Measurements from ENCODE around the gene TMEM117.

TMEM117 gene

GRCh38 chr12:44307506-44308168 is 471.8 kb downstream of the TMEM117 start:
- Histone ChIP-seq H3K9ac (ENCODE audit: low read length) (no peak overlapping the region), H3K4me2 (ENCODE audit: low read length) (peak overlapping the region; percentile 32; the same call in 1 of the 2 replicates), H3K27me3 (ENCODE audit: low read depth, low read length) (no peaks in the 10 kb centered on the region), H2AFZ (ENCODE audit: low read depth, low read length) (no peak overlapping the region), H3K9me3 (ENCODE audit: insufficient read depth, low read length) (no peaks in the 10 kb centered on the region), H4K20me1 (ENCODE audit: insufficient read depth, low read length) (no peaks in the 10 kb centered on the region), H3K4me3 (ENCODE audit: low read length) (0 out of 2 replicates have a peak overlapping the region, but pooled peaks have one; percentile 12), H3K36me3 (replicated peaks; ENCODE audit: low read depth, low read length) (peaks cover 2% of the 10 kb centered on the region), H3K4me1 (ENCODE audit: low read length) (peaks cover 7% of the 10 kb centered on the region), H3K27ac (ENCODE audit: low read length) (no peak overlapping the region), H3K79me2 (ENCODE audit: low read length) (no peaks in the 10 kb centered on the region)
- no peak for TF ChIP-seq EZH2phosphoT487 (IDR thresholded peaks at IDR 0.05; ENCODE audit: low read depth)
- no peak for TF ChIP-seq CTCF (IDR thresholded peaks at IDR 0.05; ENCODE audit: low read depth, low read length)

- Histone ChIP-seq H3K4me2 (ENCODE audit: low read length) (no peak overlapping the region), H4K20me1 (ENCODE audit: insufficient read depth, low read length) (no peaks in the 10 kb centered on the region), H3K79me2 (ENCODE audit: low read length) (no peaks in the 10 kb centered on the region), H2AFZ (ENCODE audit: low read depth, low read length) (no peak overlapping the region), H3K9ac (ENCODE audit: low read length) (no peak overlapping the region), H3K4me3 (ENCODE audit: low read length) (no peak overlapping the region), H3K9me3 (ENCODE audit: insufficient read depth, low read length) (no peaks in the 10 kb centered on the region), H3K36me3 (replicated peaks; ENCODE audit: low read depth, low read length) (no peaks in the 10 kb centered on the region), H3K27ac (ENCODE audit: low read length) (no peak overlapping the region), H3K27me3 (ENCODE audit: low read depth, low read length) (no peaks in the 10 kb centered on the region), H3K4me1 (ENCODE audit: low read length) (no peaks in the 10 kb centered on the region)
- TF ChIP-seq EZH2phosphoT487 (IDR thresholded peaks at IDR 0.05; ENCODE audit: low read depth) (no peak), CTCF (IDR thresholded peaks at IDR 0.05; ENCODE audit: low read depth, low read length) (no peak)
Observed at GRCh38 chr12:44313188-44313587, 477.3 kb downstream of the TMEM117 start.

DNA sequence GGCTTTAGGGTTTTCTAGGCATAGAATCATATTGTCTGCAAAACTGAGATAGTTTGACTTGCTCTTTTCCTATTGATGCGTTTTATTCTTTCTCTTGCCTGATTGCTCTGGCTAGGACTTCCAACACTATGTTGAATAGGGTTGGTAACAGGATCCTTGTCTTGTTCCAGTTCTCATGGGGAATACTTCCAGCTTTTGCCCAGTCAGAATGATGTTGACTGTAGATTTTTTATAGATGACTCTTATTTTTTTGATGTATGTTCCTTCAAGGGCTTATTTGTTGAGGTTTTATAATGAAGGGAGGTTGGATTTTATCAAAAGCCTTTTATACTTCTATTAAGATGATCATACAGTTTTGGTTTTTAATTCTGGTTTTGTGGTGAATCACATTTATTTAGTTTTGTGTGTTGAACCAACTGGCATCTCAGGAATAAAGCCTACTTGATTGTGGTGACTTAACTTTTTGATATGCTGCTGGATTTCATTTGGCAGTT is 478.2 kb downstream of the TMEM117 start:
- H3K4me1 ChIP-seq (ENCODE audit: low read length): no peaks in the 10 kb centered on the region
- H3K9me3 ChIP-seq (ENCODE audit: insufficient read depth, low read length): no peaks in the 10 kb centered on the region
- H3K4me3 ChIP-seq (ENCODE audit: low read length): no peak overlapping the region
- no peak overlapping the region for H3K27ac ChIP-seq (ENCODE audit: low read length)
- no peak overlapping the region for H3K9ac ChIP-seq (ENCODE audit: low read length)
- H4K20me1 ChIP-seq (ENCODE audit: insufficient read depth, low read length): no peaks in the 10 kb centered on the region
- no peak for TF ChIP-seq EZH2phosphoT487 (IDR thresholded peaks at IDR 0.05; ENCODE audit: low read depth)
- TF ChIP-seq CTCF (IDR thresholded peaks at IDR 0.05; ENCODE audit: low read depth, low read length): no peak
- no peak overlapping the region for H2AFZ ChIP-seq (ENCODE audit: low read depth, low read length)
- H3K36me3 ChIP-seq (replicated peaks; ENCODE audit: low read depth, low read length): no peaks in the 10 kb centered on the region
- H3K79me2 ChIP-seq (ENCODE audit: low read length): no peaks in the 10 kb centered on the region
- H3K4me2 ChIP-seq (ENCODE audit: low read length): no peak overlapping the region
- H3K27me3 ChIP-seq (ENCODE audit: low read depth, low read length): no peaks in the 10 kb centered on the region

- Histone ChIP-seq H3K36me3 (replicated peaks; ENCODE audit: low read depth, low read length) (no peaks in the 10 kb centered on the region), H3K9ac (ENCODE audit: low read length) (no peak overlapping the region), H4K20me1 (ENCODE audit: insufficient read depth, low read length) (no peaks in the 10 kb centered on the region)
Observed at GRCh38 chr12:44317651-44318126, 481.8 kb downstream of the TMEM117 start.

More at GRCh38 chr12:44317651-44318126, 481.8 kb downstream of the TMEM117 start:
- Histone ChIP-seq H3K79me2 (ENCODE audit: low read length) (no peaks in the 10 kb centered on the region), H3K27ac (ENCODE audit: low read length) (no peak overlapping the region), H2AFZ (ENCODE audit: low read depth, low read length) (no peak overlapping the region), H3K27me3 (ENCODE audit: low read depth, low read length) (no peaks in the 10 kb centered on the region), H3K4me1 (ENCODE audit: low read length) (no peaks in the 10 kb centered on the region), H3K4me2 (ENCODE audit: low read length) (peak overlapping the region; percentile 33), H3K4me3 (ENCODE audit: low read length) (no peak overlapping the region), H3K9me3 (ENCODE audit: insufficient read depth, low read length) (no peaks in the 10 kb centered on the region)
- peak; percentile 65 for TF ChIP-seq CTCF (IDR thresholded peaks at IDR 0.05; ENCODE audit: low read depth, low read length)
- no peak for TF ChIP-seq EZH2phosphoT487 (IDR thresholded peaks at IDR 0.05; ENCODE audit: low read depth)
